OCI-LY3 (cell line): Measurements from ENCODE around the gene DOK7.

Experiments used
- CTCF ChIP-seq: fragments of 200-600, 300-600 bp; sonication (generic); IDR thresholded peaks from 2 replicates; pipeline ENCODE4 v1.5.1; 2014; ENCODE audit warnings: antibody characterized with exemption, low read length, low read depth
- EZH2phosphoT487 ChIP-seq: fragments of 200-600 bp; shearing (Covaris generic); IDR thresholded peaks from 2 replicates; pipeline ENCODE4 v1.6.1; 2018; ENCODE audit warnings: antibody characterized with exemption, mixed run types, low read depth

GRCh38 chr4:3450643-3451042, 12.5 kb upstream of the DOK7 start:
- no peak for TF ChIP-seq CTCF
- no peak for TF ChIP-seq EZH2phosphoT487
